Activated CD4-positive, CD25-positive, alpha-beta regulatory T cell (primary cell): ENCODE measurements around the gene TIMM10B.

ENCODE experiments used
- DNase-seq, 4 experiments: peaks; one replicate each; lab custom pipeline; 2025; lab: John Stamatoyannopoulos, UW

TIMM10B gene

GRCh38 chr11:6472934-6473333 is 8.4 kb upstream of the TIMM10B start:
- DNase-seq, result no peak

GRCh38 chr11:6473451-6474412 is 7.6 kb upstream of the TIMM10B start, which contains the start of gene TRIM3:
TRIM3 (minus strand) TSS chr11:6473941; CDS start chr11:6465695, 8,246 bp downstream.
- DNase-seq, result peak; percentile 50 to 62 (median 56)

GRCh38 chr11:6474413-6474792 is 6.9 kb upstream of the TIMM10B start:
- DNase-seq, result no peak

GRCh38 chr11:6474806-6475500 is 6.3 kb upstream of the TIMM10B start:
- no peak for DNase-seq

- DNase-seq, result no peak
Measured at GRCh38 chr11:6475936-6476335, 5.4 kb upstream of the TIMM10B start.

- no peak for DNase-seq
Measured at GRCh38 chr11:6476571-6476970, 4.7 kb upstream of the TIMM10B start.

GRCh38 chr11:6480299-6480914 is 894 bp upstream of the TIMM10B start:
- DNase-seq, result no peak

GRCh38 chr11:6481924-6482275 is 599 bp downstream of the TIMM10B start:
- DNase-seq, result no peak

- no peak for DNase-seq
Measured at GRCh38 chr11:6482441-6482840, 1.1 kb downstream of the TIMM10B start.

GRCh38 chr11:6483015-6483414 is 1.7 kb downstream of the TIMM10B start:
- no peak for DNase-seq

GRCh38 chr11:6485661-6486060 is 4.4 kb downstream of the TIMM10B start:
- DNase-seq, result no peak

- DNase-seq, result no peak
Measured at GRCh38 chr11:6486256-6486655, 5.0 kb downstream of the TIMM10B start.

GRCh38 chr11:6486938-6487337 is 5.6 kb downstream of the TIMM10B start:
- DNase-seq, result no peak

- DNase-seq, result no peak
Measured at GRCh38 chr11:6488342-6488741, 7.0 kb downstream of the TIMM10B start.

- DNase-seq, result no peak
Measured at GRCh38 chr11:6488821-6489220, 7.5 kb downstream of the TIMM10B start.

GRCh38 chr11:6489306-6489705 is 8.0 kb downstream of the TIMM10B start:
- DNase-seq, result no peak

GRCh38 chr11:6497069-6497839 is 16.0 kb downstream of the TIMM10B start, which contains the start of gene DNHD1:
DNHD1 (plus strand) TSS chr11:6497280; CDS start chr11:6498216, 936 bp downstream.
- no peak for DNase-seq

GRCh38 chr11:6498121-6498520 is 16.8 kb downstream of the TIMM10B start:
- DNase-seq, result no peak

- no peak for DNase-seq
Measured at GRCh38 chr11:6498544-6498943, 17.2 kb downstream of the TIMM10B start.

- no peak for DNase-seq
Measured at GRCh38 chr11:6502382-6502781, 21.1 kb downstream of the TIMM10B start.

- DNase-seq, result no peak
Measured at GRCh38 chr11:6504166-6504565, 22.9 kb downstream of the TIMM10B start.
